GM12891 (cell line): ENCODE results near the gene PON1.

ENCODE experiments used
- POLR2A ChIP-seq: IDR thresholded peaks from 2 replicates; pipeline ENCODE4 v1.6.1; 2011; ENCODE audit warnings: low read depth, low read length, control low read depth
- POLR2AphosphoS5 ChIP-seq: IDR thresholded peaks from 2 replicates; pipeline ENCODE4 v1.6.1; 2011; ENCODE audit warnings: low read depth, low read length, control low read depth

GRCh38 chr7:95340491-95340890 is 16.2 kb upstream of the PON1 start:
- no peak for TF ChIP-seq POLR2A
- TF ChIP-seq POLR2AphosphoS5: no peak
